ENCODE measurements around the gene OTOG.

GRCh38 chr11:17504330-17505107 is 42.5 kb upstream of the OTOG start:
- TF ChIP-seq CTCF (IDR thresholded peaks at IDR 0.05; ENCODE audit: low read depth, low read length) (peak; percentile 88), POLR2A (IDR thresholded peaks at IDR 0.05; ENCODE audit: extremely low read depth, insufficient read length) (no peak), MYC (IDR thresholded peaks at IDR 0.05; ENCODE audit: low read depth, low read length) (no peak), MAX (IDR thresholded peaks at IDR 0.05; ENCODE audit: low read depth, low read length) (no peak)

Measured in NB4 (cell line).